WTC11 (cell line): ENCODE measurements around the gene MAMDC2. TPM values are rescaled to one million over a fixed set of nuclear protein-coding genes. Genes with fewer than 3 reads are reported as not detected.

Experiments used
- ATAC-seq: fragments of 200-7000 bp; cut with Tn5 transposase; 2 replicates; pipeline ENCODE4 v1.10.0; 2021; ENCODE audit warnings: mild to moderate bottlenecking, moderate library complexity
- CTCF ChIA-PET: fragments of 300-600 bp; sonication (Branson Sonifier 250); formaldehyde crosslinking; loops from one replicate; lab custom pipeline; 2021; ENCODE audit warnings: antibody characterized with exemption; lab: Charles Lee
- POLR2A ChIA-PET: fragments of 350-600 bp; sonication (Branson Sonifier 250); formaldehyde crosslinking; loops from one replicate; lab custom pipeline; 2021; ENCODE audit warnings: antibody characterized with exemption; lab: Charles Lee
- DNase-seq: peaks from one replicate; pipeline ENCODE4 v3.0.0; 2021; ENCODE audit warnings: low spot score
- H3K27ac Mint-ChIP-seq: 2 replicates; pipeline ENCODE4 v1.8.0; 2021; ENCODE audit warnings: mixed read lengths
- H3K27me3 Mint-ChIP-seq: 2 replicates; pipeline ENCODE4 v1.8.0; 2021; ENCODE audit warnings: low read depth, mild to moderate bottlenecking, moderate library complexity, mixed read lengths
- H3K36me3 Mint-ChIP-seq: 2 replicates; pipeline ENCODE4 v1.8.0; 2021; ENCODE audit warnings: mixed read lengths
- H3K4me1 Mint-ChIP-seq: 2 replicates; pipeline ENCODE4 v1.8.0; 2022; ENCODE audit warnings: mixed read lengths
- H3K4me3 Mint-ChIP-seq: 2 replicates; pipeline ENCODE4 v1.8.0; 2021; ENCODE audit warnings: mild to moderate bottlenecking, moderate library complexity, mixed read lengths
- H3K9me3 Mint-ChIP-seq: 2 replicates; pipeline ENCODE4 v1.8.0; 2021; ENCODE audit warnings: mixed read lengths
- ATF1 ChIP-seq: sonication (generic); formaldehyde crosslinking; IDR thresholded peaks from 2 replicates; pipeline ENCODE4 v1.8.1; 2023; ENCODE audit warnings: mild to moderate bottlenecking, moderate library complexity, missing genetic modification reagents
- ESRRA ChIP-seq: sonication (generic); formaldehyde crosslinking; IDR thresholded peaks from 2 replicates; pipeline ENCODE4 v1.8.1; 2022; ENCODE audit warnings: mild to moderate bottlenecking, missing genetic modification reagents, borderline replicate concordance
- IRF2 ChIP-seq: sonication (generic); formaldehyde crosslinking; IDR thresholded peaks from 2 replicates; pipeline ENCODE4 v1.8.0; 2022; ENCODE audit warnings: low read depth, missing genetic modification reagents, borderline replicate concordance
- JAZF1 ChIP-seq: fragments of 250-450 bp; sonication (Bioruptor Pico); IDR thresholded peaks from 2 replicates; pipeline ENCODE4 v1.9.0; 2021; ENCODE audit warnings: moderate library complexity, mild to moderate bottlenecking, inconsistent platforms
- NFE2L1 ChIP-seq: sonication (generic); formaldehyde crosslinking; IDR thresholded peaks from 2 replicates; pipeline ENCODE4 v1.8.1; 2023; ENCODE audit warnings: missing genetic modification reagents
- OVOL2 ChIP-seq: fragments of 250-450 bp; sonication (Bioruptor Pico); IDR thresholded peaks from 2 replicates; pipeline ENCODE4 v1.9.0; 2021; ENCODE audit warnings: mild to moderate bottlenecking, borderline replicate concordance
- ZNF671 ChIP-seq: fragments of 250-450 bp; sonication (Bioruptor Pico); IDR thresholded peaks from 2 replicates; pipeline ENCODE4 v1.8.0; 2021; ENCODE audit warnings: mild to moderate bottlenecking
- total RNA-seq: library from RNA; stranded (reverse); gene quantifications from 3 replicates; pipeline ENCODE4 v1.2.3, GENCODE V29; 2021
- TF ChIP-seq, protein P1 (sequence below): sonication (generic); formaldehyde crosslinking; IDR thresholded peaks from 2 replicates; pipeline ENCODE4 v1.8.1; 2022; ENCODE audit warnings: low read depth, missing genetic modification reagents, borderline replicate concordance
- TF ChIP-seq, protein P2 (sequence below): sonication (generic); formaldehyde crosslinking; IDR thresholded peaks from 2 replicates; pipeline ENCODE4 v1.8.1; 2023; ENCODE audit warnings: mild to moderate bottlenecking, missing genetic modification reagents, moderate library complexity
- TF ChIP-seq, protein P3 (sequence below): fragments of 250-450 bp; sonication (Bioruptor Pico); IDR thresholded peaks from 2 replicates; pipeline ENCODE4 v1.9.0; 2021; ENCODE audit warnings: mild to moderate bottlenecking
- TF ChIP-seq, protein P4 (sequence below): sonication (generic); formaldehyde crosslinking; IDR thresholded peaks from 2 replicates; pipeline ENCODE4 v1.8.0; 2023; ENCODE audit warnings: missing genetic modification reagents, mild to moderate bottlenecking, borderline replicate concordance
- TF ChIP-seq, protein P5 (sequence below): fragments of 250-450 bp; sonication (Bioruptor Pico); IDR thresholded peaks from 2 replicates; pipeline ENCODE4 v2.1.2; 2022; ENCODE audit warnings: mild to moderate bottlenecking, moderate library complexity
- TF ChIP-seq, protein P6 (sequence below): fragments of 250-450 bp; sonication (Bioruptor Pico); IDR thresholded peaks from 2 replicates; pipeline ENCODE4 v1.9.0; 2021; ENCODE audit warnings: moderate library complexity, mild to moderate bottlenecking, inconsistent platforms, borderline replicate concordance
- TF ChIP-seq, protein P7 (sequence below): fragments of 250-450 bp; sonication (Bioruptor Pico); IDR thresholded peaks from 2 replicates; pipeline ENCODE4 v1.9.0; 2021; ENCODE audit warnings: mild to moderate bottlenecking
- TF ChIP-seq, protein P8 (sequence below): fragments of 250-450 bp; sonication (Bioruptor Pico); IDR thresholded peaks from 2 replicates; pipeline ENCODE4 v1.8.0; 2021; ENCODE audit warnings: mild to moderate bottlenecking
- TF ChIP-seq, protein P9 (sequence below): sonication (generic); formaldehyde crosslinking; IDR thresholded peaks from 2 replicates; pipeline ENCODE4 v1.8.1; 2023; ENCODE audit warnings: mild to moderate bottlenecking, missing genetic modification reagents, moderate library complexity
- TF ChIP-seq, protein P10 (sequence below): sonication (generic); formaldehyde crosslinking; IDR thresholded peaks from 2 replicates; pipeline ENCODE4 v1.8.1; 2022; ENCODE audit warnings: low read depth, mild to moderate bottlenecking, moderate library complexity, missing genetic modification reagents, borderline replicate concordance

MAMDC2 gene
- total RNA-seq, 1 experiment from 2014 or later: 6.0 TPM

DNA sequence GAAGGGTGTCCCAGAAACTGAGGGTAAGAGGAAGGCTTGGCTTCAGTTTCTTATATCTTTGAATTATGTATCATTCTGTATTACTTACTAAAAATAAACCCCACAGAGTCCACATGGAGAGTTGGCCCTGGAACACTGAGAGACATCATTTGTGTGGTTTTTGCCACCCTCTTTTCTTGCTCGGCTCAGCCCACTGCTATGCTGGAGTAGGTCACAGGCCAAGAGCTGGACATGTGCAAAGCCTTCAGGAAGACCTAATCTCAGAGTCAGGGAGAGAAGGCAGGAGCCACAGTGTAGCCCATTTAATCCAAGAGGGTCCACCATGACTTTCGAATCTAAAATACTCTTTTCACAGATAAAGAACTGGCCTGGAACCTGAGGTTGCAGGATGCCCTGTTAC is 47.5 kb downstream of the MAMDC2 start:
- POLR2A ChIA-PET: no interaction called here
- CTCF ChIA-PET: no interaction called here
- H3K27ac Mint-ChIP-seq: no peak overlapping the region

DNA sequence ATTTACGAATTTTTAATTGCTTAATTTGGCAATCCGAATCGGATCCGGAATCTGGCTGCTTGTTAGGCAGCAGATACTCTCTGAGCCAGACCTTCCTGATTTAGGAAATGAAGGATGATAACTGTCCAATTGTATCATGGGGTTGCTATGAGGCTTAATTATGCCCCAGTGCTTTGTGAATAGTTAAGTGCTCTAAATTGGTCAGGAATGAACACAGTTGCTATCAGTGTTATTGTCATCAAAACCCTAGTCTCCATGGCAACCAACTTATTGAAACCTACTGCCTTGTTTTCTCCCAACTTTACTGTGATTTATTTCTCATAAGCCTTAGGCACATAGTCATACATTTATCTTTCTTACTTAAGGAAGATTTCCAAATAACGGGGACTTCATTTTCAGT is 47.9 kb downstream of the MAMDC2 start:
- H3K9me3 Mint-ChIP-seq: no peaks in the 10 kb centered on the region
- no peak overlapping the region for H3K27ac Mint-ChIP-seq
- DNase-seq: no peak
- no peaks in the 10 kb centered on the region for H3K36me3 Mint-ChIP-seq
- ChIA-PET CTCF (no interaction called here), POLR2A (no interaction called here)
- no peaks in the 10 kb centered on the region for H3K27me3 Mint-ChIP-seq
- H3K4me1 Mint-ChIP-seq: no peaks in the 10 kb centered on the region
- H3K4me3 Mint-ChIP-seq: no peak overlapping the region
- no peak for ATAC-seq
- TF ChIP-seq NFE2L1 (CRISPR knock-in tag) (no peak), ESRRA (CRISPR knock-in tag) (no peak), OVOL2 (CRISPR knock-in tag) (no peak), ATF1 (no peak), IRF2 (CRISPR knock-in tag) (no peak), ZNF671 (CRISPR knock-in tag) (no peak)
- TF ChIP-seq, protein P1, sequence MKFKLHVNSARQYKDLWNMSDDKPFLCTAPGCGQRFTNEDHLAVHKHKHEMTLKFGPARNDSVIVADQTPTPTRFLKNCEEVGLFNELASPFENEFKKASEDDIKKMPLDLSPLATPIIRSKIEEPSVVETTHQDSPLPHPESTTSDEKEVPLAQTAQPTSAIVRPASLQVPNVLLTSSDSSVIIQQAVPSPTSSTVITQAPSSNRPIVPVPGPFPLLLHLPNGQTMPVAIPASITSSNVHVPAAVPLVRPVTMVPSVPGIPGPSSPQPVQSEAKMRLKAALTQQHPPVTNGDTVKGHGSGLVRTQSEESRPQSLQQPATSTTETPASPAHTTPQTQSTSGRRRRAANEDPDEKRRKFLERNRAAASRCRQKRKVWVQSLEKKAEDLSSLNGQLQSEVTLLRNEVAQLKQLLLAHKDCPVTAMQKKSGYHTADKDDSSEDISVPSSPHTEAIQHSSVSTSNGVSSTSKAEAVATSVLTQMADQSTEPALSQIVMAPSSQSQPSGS (CRISPR knock-in tag): no peak
- TF ChIP-seq, protein P2, sequence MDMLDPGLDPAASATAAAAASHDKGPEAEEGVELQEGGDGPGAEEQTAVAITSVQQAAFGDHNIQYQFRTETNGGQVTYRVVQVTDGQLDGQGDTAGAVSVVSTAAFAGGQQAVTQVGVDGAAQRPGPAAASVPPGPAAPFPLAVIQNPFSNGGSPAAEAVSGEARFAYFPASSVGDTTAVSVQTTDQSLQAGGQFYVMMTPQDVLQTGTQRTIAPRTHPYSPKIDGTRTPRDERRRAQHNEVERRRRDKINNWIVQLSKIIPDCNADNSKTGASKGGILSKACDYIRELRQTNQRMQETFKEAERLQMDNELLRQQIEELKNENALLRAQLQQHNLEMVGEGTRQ: no peak
- TF ChIP-seq, protein P3, sequence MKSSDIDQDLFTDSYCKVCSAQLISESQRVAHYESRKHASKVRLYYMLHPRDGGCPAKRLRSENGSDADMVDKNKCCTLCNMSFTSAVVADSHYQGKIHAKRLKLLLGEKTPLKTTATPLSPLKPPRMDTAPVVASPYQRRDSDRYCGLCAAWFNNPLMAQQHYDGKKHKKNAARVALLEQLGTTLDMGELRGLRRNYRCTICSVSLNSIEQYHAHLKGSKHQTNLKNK (CRISPR knock-in tag): no peak
- TF ChIP-seq, protein P4, sequence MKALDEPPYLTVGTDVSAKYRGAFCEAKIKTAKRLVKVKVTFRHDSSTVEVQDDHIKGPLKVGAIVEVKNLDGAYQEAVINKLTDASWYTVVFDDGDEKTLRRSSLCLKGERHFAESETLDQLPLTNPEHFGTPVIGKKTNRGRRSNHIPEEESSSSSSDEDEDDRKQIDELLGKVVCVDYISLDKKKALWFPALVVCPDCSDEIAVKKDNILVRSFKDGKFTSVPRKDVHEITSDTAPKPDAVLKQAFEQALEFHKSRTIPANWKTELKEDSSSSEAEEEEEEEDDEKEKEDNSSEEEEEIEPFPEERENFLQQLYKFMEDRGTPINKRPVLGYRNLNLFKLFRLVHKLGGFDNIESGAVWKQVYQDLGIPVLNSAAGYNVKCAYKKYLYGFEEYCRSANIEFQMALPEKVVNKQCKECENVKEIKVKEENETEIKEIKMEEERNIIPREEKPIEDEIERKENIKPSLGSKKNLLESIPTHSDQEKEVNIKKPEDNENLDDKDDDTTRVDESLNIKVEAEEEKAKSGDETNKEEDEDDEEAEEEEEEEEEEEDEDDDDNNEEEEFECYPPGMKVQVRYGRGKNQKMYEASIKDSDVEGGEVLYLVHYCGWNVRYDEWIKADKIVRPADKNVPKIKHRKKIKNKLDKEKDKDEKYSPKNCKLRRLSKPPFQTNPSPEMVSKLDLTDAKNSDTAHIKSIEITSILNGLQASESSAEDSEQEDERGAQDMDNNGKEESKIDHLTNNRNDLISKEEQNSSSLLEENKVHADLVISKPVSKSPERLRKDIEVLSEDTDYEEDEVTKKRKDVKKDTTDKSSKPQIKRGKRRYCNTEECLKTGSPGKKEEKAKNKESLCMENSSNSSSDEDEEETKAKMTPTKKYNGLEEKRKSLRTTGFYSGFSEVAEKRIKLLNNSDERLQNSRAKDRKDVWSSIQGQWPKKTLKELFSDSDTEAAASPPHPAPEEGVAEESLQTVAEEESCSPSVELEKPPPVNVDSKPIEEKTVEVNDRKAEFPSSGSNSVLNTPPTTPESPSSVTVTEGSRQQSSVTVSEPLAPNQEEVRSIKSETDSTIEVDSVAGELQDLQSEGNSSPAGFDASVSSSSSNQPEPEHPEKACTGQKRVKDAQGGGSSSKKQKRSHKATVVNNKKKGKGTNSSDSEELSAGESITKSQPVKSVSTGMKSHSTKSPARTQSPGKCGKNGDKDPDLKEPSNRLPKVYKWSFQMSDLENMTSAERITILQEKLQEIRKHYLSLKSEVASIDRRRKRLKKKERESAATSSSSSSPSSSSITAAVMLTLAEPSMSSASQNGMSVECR (CRISPR knock-in tag): no peak
- TF ChIP-seq, protein P5, sequence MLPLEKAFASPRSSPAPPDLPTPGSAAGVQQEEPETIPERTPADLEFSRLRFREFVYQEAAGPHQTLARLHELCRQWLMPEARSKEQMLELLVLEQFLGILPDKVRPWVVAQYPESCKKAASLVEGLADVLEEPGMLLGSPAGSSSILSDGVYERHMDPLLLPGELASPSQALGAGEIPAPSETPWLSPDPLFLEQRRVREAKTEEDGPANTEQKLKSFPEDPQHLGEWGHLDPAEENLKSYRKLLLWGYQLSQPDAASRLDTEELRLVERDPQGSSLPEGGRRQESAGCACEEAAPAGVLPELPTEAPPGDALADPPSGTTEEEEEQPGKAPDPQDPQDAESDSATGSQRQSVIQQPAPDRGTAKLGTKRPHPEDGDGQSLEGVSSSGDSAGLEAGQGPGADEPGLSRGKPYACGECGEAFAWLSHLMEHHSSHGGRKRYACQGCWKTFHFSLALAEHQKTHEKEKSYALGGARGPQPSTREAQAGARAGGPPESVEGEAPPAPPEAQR (CRISPR knock-in tag): no peak
- TF ChIP-seq, protein P6, sequence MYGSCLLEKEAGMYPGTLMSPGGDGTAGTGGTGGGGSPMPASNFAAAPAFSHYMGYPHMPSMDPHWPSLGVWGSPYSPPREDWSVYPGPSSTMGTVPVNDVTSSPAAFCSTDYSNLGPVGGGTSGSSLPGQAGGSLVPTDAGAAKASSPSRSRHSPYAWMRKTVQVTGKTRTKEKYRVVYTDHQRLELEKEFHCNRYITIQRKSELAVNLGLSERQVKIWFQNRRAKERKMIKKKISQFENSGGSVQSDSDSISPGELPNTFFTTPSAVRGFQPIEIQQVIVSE: no peak
- TF ChIP-seq, protein P7, sequence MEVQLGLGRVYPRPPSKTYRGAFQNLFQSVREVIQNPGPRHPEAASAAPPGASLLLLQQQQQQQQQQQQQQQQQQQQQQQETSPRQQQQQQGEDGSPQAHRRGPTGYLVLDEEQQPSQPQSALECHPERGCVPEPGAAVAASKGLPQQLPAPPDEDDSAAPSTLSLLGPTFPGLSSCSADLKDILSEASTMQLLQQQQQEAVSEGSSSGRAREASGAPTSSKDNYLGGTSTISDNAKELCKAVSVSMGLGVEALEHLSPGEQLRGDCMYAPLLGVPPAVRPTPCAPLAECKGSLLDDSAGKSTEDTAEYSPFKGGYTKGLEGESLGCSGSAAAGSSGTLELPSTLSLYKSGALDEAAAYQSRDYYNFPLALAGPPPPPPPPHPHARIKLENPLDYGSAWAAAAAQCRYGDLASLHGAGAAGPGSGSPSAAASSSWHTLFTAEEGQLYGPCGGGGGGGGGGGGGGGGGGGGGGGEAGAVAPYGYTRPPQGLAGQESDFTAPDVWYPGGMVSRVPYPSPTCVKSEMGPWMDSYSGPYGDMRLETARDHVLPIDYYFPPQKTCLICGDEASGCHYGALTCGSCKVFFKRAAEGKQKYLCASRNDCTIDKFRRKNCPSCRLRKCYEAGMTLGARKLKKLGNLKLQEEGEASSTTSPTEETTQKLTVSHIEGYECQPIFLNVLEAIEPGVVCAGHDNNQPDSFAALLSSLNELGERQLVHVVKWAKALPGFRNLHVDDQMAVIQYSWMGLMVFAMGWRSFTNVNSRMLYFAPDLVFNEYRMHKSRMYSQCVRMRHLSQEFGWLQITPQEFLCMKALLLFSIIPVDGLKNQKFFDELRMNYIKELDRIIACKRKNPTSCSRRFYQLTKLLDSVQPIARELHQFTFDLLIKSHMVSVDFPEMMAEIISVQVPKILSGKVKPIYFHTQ (CRISPR knock-in tag): no peak
- TF ChIP-seq, protein P8, sequence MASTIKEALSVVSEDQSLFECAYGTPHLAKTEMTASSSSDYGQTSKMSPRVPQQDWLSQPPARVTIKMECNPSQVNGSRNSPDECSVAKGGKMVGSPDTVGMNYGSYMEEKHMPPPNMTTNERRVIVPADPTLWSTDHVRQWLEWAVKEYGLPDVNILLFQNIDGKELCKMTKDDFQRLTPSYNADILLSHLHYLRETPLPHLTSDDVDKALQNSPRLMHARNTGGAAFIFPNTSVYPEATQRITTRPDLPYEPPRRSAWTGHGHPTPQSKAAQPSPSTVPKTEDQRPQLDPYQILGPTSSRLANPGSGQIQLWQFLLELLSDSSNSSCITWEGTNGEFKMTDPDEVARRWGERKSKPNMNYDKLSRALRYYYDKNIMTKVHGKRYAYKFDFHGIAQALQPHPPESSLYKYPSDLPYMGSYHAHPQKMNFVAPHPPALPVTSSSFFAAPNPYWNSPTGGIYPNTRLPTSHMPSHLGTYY (CRISPR knock-in tag): no peak
- TF ChIP-seq, protein P9, sequence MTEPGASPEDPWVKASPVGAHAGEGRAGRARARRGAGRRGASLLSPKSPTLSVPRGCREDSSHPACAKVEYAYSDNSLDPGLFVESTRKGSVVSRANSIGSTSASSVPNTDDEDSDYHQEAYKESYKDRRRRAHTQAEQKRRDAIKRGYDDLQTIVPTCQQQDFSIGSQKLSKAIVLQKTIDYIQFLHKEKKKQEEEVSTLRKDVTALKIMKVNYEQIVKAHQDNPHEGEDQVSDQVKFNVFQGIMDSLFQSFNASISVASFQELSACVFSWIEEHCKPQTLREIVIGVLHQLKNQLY (CRISPR knock-in tag): no peak
- TF ChIP-seq, protein P10, sequence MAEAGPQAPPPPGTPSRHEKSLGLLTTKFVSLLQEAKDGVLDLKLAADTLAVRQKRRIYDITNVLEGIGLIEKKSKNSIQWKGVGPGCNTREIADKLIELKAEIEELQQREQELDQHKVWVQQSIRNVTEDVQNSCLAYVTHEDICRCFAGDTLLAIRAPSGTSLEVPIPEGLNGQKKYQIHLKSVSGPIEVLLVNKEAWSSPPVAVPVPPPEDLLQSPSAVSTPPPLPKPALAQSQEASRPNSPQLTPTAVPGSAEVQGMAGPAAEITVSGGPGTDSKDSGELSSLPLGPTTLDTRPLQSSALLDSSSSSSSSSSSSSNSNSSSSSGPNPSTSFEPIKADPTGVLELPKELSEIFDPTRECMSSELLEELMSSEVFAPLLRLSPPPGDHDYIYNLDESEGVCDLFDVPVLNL (CRISPR knock-in tag): no peak

More for the DNA sequence above, 47.5 kb downstream of the MAMDC2 start:
- H3K27me3 Mint-ChIP-seq: no peaks in the 10 kb centered on the region
- H3K36me3 Mint-ChIP-seq: no peaks in the 10 kb centered on the region
- ATAC-seq (no peak), DNase-seq (no peak)
- no peaks in the 10 kb centered on the region for H3K4me1 Mint-ChIP-seq
- H3K9me3 Mint-ChIP-seq: no peaks in the 10 kb centered on the region
- H3K4me3 Mint-ChIP-seq: no peak overlapping the region
- TF ChIP-seq JAZF1: no peak
